ENCODE results near the gene ODAD3. TPM values are rescaled to one million over a fixed set of nuclear protein-coding genes. Genes with fewer than 3 reads are reported as not detected.
"Not testable (repeated sequence)": the region's sequence is repeated elsewhere in the genome, so short reads cannot be mapped to it uniquely, and the experiment has no call there.

ODAD3 gene
- total RNA-seq, 1 donor from 2014 or later, result 0.29 TPM

DNA sequence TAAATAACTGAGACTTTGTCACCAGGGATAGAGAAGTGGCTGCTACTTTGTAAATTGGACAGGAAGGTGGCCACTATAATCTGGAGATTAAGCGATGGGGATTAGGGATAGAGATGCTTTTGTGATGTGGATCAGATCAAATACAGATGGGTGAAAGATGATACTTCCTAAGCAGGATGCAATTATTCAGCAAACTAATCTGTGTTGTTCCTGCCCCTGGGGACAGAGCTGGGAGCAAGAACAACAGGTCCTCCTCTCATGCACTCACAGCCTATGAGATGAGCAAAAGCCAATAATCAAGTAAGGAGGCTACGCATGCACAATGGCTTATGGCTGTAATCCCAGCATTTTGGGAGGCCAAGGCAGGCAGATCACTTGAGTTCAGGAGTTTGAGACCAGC lies 20.4 kb downstream of the ODAD3 start:
- Histone ChIP-seq H3K36me3 (ENCODE audit: control insufficient read depth, insufficient read depth, low read length) (no peaks in the 10 kb centered on the region), H3K4me3 (ENCODE audit: low read depth, low read length) (no peak overlapping the region), H3K27me3 (ENCODE audit: control insufficient read depth, insufficient read depth, low read length) (peaks cover 18% of the 10 kb centered on the region)
- TF ChIP-seq, protein P1, sequence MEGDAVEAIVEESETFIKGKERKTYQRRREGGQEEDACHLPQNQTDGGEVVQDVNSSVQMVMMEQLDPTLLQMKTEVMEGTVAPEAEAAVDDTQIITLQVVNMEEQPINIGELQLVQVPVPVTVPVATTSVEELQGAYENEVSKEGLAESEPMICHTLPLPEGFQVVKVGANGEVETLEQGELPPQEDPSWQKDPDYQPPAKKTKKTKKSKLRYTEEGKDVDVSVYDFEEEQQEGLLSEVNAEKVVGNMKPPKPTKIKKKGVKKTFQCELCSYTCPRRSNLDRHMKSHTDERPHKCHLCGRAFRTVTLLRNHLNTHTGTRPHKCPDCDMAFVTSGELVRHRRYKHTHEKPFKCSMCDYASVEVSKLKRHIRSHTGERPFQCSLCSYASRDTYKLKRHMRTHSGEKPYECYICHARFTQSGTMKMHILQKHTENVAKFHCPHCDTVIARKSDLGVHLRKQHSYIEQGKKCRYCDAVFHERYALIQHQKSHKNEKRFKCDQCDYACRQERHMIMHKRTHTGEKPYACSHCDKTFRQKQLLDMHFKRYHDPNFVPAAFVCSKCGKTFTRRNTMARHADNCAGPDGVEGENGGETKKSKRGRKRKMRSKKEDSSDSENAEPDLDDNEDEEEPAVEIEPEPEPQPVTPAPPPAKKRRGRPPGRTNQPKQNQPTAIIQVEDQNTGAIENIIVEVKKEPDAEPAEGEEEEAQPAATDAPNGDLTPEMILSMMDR (IDR thresholded peaks at IDR 0.05; ENCODE audit: insufficient read depth, low read length, poor library complexity, severe bottlenecking), result no peak
- no peak for DNase-seq (ENCODE audit: low read depth)

DNA sequence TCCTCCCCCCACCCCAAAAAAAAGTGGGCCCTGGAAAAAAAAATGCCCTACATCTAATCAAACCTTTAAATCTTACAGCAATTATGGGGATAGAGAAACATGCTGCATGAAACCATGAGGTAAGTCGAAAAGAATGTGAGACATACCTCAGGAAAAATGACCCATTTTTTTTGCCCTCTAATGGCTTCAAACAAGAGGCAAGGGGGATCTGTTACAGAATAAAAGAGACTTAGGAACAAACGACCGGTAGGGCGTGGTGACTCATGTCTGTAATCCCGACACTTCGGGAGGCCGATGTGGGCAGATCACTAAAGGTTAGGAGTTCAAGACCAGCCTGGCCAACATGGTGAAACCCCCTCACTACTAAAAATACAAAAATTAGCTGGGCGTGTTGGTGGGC lies 24.2 kb downstream of the ODAD3 start:
- peaks cover 8% of the 10 kb centered on the region for H3K27me3 ChIP-seq (ENCODE audit: control insufficient read depth, insufficient read depth, low read length)
- no peaks in the 10 kb centered on the region for H3K36me3 ChIP-seq (ENCODE audit: control insufficient read depth, insufficient read depth, low read length)

DNA sequence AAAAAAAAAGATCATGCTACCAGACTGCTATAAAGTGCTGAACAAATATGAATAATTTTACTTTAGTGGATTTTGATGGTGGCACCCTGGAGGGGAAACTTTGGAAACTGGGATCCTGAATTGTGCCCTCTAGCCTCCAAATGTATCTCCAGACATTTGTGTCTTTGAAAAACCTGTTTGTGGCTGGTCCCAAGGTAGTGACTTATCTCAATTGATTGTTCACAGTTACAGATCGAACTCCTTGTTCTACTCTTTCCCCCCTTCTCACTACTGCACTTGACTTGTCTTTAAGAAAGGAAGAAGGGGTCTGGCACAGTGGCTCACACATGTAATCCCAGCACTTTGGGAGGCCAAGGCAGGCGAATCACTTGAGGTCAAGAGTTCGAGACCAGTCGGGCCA lies 26.3 kb downstream of the ODAD3 start:
- DNase-seq (ENCODE audit: low read depth), result no peak
- H3K4me3 ChIP-seq (ENCODE audit: low read depth, low read length), result no peak overlapping the region
- TF ChIP-seq, protein P1 (IDR thresholded peaks at IDR 0.05; ENCODE audit: insufficient read depth, low read length, poor library complexity, severe bottlenecking), result no peak
- peaks cover 8% of the 10 kb centered on the region for H3K27me3 ChIP-seq (ENCODE audit: control insufficient read depth, insufficient read depth, low read length)
- H3K36me3 ChIP-seq (ENCODE audit: control insufficient read depth, insufficient read depth, low read length), result no peaks in the 10 kb centered on the region

More for the DNA sequence above, 24.2 kb downstream of the ODAD3 start:
- H3K4me3 ChIP-seq (ENCODE audit: low read depth, low read length), result no peak overlapping the region
- TF ChIP-seq, protein P1 (IDR thresholded peaks at IDR 0.05; ENCODE audit: insufficient read depth, low read length, poor library complexity, severe bottlenecking), result no peak
- peak; percentile 44 for DNase-seq (ENCODE audit: low read depth)

DNA sequence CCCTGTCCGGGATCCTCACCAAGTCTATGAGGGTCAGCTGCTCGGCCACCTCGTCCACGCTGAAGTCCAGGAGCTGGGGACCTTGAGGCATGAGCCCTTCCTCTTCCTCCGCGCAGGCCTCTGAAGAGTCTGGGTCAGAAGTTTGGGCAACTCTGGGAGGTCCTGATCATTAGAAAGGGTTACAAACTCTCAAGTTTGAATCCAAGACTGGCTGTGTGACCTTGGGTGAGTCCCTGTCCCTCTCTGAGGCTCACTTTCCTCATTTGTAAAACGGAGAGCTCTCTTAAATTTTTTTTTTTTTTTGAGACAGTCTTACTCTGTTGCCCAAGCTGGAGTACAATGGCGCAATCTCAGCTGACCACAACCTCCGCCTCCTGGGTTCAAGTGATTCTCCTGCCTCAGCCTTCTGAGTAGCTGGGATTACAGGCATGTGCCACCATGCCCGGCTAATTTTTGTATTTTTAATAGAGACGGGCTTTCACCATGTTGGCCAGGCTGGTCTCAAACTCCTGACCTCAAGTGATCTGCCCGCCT lies 28.2 kb downstream of the ODAD3 start:
- H3K27me3 ChIP-seq (ENCODE audit: control insufficient read depth, insufficient read depth, low read length); H3K36me3 ChIP-seq (ENCODE audit: control insufficient read depth, insufficient read depth, low read length); H3K4me3 ChIP-seq (ENCODE audit: low read depth, low read length); DNase-seq (ENCODE audit: low read depth): not testable (repeated sequence)

DNA sequence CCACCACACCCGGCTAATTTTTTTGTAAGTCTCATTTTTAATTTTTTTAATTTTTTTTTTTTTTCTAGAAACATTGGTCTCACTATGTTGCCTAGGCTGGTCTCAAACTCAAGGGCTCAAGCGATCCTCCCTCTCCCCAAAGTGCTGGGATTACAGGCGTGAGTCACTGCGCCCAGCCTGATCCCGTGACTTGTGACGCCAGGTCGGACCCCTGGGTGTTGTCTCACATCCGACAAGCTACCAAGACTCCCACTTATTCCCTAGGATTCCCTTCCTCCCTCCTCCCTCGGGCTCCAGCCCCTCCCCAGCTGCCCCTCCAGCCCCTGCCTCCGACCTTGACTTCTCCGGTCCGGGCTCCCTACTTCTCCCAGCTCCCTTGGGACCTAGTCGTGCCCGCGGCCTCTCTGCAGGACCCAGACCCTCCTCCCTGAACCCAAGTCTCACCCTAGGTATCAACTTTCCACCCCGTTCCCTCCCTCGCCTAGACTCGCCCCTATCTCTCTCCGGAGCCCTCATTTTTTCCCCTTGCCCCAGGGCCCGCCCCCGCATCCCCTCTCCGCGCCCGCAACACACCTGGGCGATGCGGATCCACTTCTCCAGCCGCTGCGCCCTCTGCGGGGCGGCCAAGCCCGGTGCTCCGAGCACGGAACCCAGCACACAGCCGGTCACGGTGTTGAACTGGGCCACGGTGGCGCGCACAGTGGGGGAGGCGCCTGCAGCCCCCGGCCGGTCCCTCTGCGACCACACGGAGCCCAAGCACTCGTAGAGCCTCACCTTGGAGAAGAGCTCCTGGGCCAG lies 28.9 kb downstream of the ODAD3 start:
- DNase-seq (ENCODE audit: low read depth), result no peak
- Histone ChIP-seq H3K27me3 (ENCODE audit: control insufficient read depth, insufficient read depth, low read length) (peaks cover 8% of the 10 kb centered on the region), H3K4me3 (ENCODE audit: low read depth, low read length) (no peak overlapping the region), H3K36me3 (ENCODE audit: control insufficient read depth, insufficient read depth, low read length) (no peaks in the 10 kb centered on the region)
- TF ChIP-seq, protein P1 (IDR thresholded peaks at IDR 0.05; ENCODE audit: insufficient read depth, low read length, poor library complexity, severe bottlenecking), result peak; percentile 43

DNA sequence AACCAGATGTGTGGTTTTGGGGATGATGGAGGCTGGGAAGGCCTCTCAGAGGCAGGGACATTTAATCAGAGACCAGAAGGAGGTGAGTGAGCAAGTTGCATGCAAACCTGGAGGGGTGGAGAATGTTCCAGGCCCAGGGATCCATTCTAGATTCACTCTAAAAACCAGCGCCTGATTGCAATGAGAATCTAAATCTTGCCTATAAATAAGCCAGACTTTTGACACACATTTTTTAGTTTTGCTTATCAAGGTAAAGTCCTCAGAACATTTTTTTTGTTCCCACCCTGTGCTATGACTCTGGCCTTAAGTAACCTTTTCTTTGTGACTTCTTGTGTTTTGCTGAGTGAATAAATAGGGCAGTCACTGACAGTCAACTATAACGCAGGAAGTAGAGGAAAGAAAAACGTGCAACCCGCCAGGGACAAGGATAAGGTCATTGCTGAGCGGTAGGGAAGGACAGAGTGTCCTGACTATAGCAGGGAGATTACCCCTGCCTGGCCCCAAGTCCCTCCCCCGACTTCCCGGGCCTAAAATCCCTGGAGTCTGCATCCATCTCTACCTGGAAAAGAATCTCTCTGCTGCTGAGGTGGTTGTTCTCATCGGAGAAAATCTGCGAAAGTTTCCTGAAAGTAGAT lies 30.2 kb downstream of the ODAD3 start:
- H3K27me3 ChIP-seq (ENCODE audit: control insufficient read depth, insufficient read depth, low read length), result peaks cover 8% of the 10 kb centered on the region
- TF ChIP-seq, protein P1 (IDR thresholded peaks at IDR 0.05; ENCODE audit: insufficient read depth, low read length, poor library complexity, severe bottlenecking), result no peak
- H3K36me3 ChIP-seq (ENCODE audit: control insufficient read depth, insufficient read depth, low read length), result no peaks in the 10 kb centered on the region
- no peak overlapping the region for H3K4me3 ChIP-seq (ENCODE audit: low read depth, low read length)
- no peak for DNase-seq (ENCODE audit: low read depth)

Measured in kidney epithelial cell (primary cell).